Suprapubic skin (tissue), 3 donors: ENCODE data around the gene PAFAH1B1.

Experiments used
- CTCF ChIP-seq, 2 donors: fragments of 200-600 bp in 1 of 2; fragments of 450-650 bp in 1 of 2; sonication (generic) in 1 of 2; IDR thresholded peaks; one replicate each; pipeline ENCODE4 v1.5.1; 2016 to 2019; ENCODE audit warnings: antibody characterized with exemption in 2 of 2, mild to moderate bottlenecking in 1 of 2, moderate library complexity in 1 of 2
- EP300 ChIP-seq: sonication (generic); formaldehyde crosslinking; IDR thresholded peaks from one replicate; pipeline ENCODE4 v1.6.1; 2017; ENCODE audit warnings: antibody characterized with exemption

GRCh38 chr17:2694381-2695242 lies 101.2 kb downstream of the PAFAH1B1 start:
- no peak for TF ChIP-seq CTCF (IDR thresholded peaks at IDR 0.05)
- no peak for TF ChIP-seq EP300
